ENCODE data around the gene CSTF1.

Gene CSTF1

DNA sequence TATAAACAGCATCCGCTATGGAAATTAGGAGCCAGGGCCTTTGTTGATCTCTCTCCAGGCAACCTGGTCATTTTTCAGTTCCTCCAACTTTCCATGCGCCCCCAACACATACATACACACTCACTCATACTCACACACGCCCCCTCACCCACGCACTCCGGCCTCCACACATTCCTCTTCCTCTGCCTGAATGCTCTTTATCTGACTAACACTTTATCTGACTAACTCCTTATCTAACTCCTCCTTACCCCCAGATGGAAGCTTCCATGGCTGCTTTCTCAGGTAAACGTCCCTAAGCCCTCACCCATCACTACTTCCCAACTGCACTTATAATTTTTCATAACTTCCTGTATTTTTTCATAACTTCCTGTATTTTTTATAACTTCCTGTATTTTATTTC is 37.1 kb downstream of the CSTF1 start:
- peak; percentile 90 for DNase-seq (ENCODE audit: low read depth)

DNA sequence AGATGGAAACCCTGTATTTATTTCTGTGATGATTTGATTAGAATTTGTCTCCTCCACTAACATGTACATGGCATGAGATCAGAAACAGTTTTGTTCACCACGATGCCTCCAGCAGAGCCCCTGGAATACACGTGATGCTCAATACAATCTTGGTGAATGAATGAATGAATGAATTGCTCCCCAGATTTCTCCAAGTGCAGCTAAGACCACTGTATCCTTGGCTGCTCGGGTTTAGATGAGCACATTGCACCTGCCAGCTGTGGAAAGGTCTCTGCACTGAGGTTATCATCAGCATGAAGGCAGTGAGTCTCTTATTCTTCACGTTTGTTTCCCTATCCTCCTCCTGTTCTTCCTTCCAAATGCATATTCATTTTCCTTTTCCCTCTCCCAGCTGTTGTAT is 37.5 kb downstream of the CSTF1 start:
- no peak for DNase-seq (ENCODE audit: low read depth)

DNA sequence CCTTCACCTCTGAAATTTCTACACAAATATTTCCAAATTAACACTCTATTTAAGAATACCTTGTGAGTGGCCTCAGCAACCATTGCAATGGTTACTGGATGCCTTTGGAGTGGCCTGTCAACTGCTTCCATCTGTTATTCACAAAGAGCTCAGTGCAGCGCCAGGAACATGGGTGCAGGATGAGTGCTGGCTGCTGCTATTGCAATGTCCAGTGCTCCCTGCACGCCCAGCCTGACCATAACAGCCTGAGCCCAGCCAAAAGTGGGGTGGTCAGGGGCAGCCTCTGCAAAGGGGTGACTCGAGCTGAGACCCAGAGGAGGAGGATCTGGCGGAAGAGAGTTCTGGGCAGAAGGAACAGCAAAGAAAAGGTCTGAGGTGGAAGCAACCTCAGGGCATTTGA is 38.0 kb downstream of the CSTF1 start:
- no peak for DNase-seq (ENCODE audit: low read depth)

DNA sequence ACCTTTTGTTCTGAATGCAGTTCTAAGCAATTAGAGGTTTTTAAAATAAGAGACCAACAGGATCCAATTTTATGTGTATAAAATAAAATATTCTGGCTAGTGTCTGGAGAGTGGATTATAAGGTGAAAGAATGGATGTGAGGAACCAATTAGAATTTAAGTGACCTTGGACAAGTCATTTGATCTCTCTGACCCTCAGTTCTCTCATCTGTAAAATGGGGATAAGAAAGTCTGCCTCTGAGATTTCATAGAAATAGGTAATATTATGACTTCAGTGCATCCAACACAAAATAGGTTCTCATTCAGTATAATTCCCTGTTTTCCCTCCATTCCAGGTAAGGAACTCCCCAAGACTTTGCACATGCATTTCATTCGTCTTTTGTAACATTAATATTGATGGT is 38.5 kb downstream of the CSTF1 start:
- DNase-seq (ENCODE audit: low read depth), result no peak

DNA sequence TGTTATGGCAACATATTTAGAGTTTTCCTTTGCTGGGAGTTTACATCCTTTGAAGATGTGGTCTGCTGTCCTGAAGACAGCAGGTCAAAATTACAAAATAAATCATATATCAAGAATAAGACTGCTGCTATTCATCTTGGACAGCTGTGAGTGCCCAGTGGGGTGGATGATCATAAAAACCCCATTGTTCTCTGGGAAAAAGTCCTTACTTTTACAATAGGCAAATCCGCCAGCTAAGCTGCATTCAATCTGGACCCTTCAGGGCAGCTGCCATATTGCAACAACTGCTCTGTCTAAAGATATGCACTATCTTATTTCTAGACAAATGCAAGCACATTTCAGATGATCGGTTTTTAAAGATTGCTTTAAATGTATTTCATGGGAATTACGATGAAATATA is 39.0 kb downstream of the CSTF1 start:
- DNase-seq (ENCODE audit: low read depth), result no peak

DNA sequence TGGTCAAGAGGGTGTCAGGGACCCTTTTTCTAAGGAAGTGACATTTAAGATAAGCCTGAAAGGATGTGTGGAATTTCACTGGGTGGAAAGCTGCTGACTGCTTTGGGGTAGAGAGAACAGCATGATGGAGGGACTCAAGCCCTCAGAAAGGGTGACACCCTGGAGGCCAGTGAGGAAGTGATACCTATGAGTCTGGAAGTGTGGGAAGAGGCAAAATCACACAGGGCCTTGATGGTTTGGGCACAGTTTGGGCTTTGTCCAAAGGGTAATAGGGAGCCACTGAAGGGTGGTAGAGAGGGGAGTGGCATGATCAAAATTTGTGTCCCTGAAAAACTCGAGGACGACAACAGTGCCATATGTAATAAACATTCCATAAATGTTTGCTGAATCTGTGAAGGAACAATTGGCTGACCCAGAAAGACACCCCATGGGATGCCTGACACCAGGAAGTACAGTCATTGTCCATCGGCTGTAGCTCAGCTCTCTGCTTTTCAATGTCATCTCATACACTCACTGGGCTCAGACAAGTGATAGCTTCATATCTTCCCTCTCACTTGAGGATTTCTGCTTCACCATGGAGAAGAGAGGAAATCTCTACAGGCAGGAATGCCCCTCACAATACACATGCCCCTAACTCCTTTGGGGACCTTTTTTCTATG is 40.9 kb downstream of the CSTF1 start:
- no peak for DNase-seq (ENCODE audit: low read depth)

DNA sequence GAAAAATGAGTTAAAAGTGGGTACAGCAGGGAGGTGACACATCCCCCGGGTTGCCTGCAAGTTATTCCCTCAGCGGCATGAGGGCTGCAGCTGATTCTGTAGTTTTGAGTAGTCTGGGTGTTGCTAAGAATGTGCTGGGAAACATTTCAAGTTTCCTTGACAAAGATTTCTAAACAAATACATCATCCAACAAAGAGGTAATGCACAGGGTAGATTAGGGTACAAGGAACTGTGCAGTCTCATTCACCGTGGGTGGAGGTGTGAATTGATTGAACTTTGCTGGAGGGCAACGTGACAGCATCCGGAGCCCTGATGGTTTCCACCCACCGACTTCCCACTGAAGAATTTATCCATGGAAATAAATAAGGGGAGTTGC is 41.4 kb downstream of the CSTF1 start:
- DNase-seq (ENCODE audit: low read depth), result peak; percentile 89

DNA sequence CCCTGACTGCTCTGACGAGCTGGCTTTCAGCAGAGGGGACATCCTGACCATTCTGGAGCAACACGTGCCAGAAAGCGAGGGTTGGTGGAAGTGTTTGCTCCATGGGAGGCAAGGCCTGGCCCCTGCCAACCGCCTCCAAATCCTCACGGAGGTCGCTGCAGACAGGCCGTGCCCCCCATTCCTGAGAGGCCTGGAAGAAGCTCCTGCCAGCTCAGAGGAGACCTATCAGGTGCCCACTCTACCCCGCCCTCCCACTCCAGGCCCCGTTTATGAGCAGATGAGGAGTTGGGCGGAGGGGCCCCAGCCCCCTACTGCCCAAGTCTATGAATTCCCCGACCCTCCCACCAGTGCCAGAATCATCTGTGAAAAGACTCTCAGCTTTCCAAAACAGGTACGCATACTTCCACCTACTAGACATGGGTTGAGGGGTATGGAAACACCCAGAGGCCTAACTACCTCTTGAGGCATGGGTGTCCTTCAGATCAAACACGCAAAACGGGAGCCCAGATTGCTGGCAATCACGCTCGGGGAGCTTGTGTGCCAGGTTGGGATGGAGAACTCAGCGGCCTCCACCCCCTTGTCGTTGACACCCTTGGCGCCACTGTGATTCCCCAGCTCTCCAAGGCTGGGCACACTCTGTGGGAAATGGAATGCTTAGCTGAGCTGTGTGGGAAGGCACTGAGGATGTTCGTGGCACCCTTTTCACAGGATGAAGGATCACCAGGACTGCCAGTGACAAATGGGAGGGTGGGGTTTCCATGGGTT is 44.9 kb downstream of the CSTF1 start:
- no peak for DNase-seq (ENCODE audit: low read depth)

DNA sequence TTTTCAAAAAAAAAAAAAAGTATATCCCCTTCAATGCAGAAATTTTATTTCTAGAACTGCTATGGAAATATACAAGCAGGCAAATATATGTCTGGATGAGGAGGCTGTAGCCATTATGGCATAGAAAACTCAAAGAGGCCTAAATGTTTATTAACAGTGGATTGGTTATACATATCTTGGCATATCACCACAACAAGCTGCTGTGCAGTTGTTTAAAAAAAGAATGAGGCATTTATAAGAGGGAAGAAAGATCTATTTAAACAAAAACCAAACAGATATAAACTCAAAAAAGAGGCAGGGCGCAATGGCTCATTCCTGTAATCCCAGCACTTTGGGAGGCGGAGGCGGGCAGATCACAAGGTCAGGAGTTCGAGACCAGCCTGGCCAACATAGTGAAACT is 45.8 kb downstream of the CSTF1 start:
- DNase-seq (ENCODE audit: low read depth), result no peak

DNA sequence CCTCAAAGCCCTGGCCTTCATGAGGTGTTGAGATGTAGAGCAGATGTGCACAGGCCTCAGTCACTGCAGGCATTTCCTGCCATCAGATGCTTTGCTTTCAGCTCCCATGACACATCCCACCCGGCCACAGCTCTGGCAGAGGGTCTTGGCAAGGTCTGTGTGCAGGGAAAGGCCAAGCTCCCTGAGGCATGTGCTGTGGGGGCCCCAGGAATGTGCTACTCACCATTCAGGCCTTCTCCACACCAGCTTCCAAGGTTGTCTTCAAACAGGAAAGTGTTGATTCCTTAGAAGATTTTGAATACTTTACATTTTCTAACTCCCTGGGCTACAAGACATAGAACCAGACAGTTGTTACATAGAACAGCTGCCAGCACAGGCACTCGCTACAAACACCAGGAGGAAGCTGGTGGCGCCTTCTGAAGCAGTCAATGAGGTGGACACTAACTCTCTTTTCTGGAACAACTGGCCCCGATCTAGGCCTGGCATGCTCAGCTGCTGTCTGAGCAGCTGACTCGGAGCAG is 47.4 kb downstream of the CSTF1 start:
- peak; percentile 99 for DNase-seq (ENCODE audit: low read depth)

DNA sequence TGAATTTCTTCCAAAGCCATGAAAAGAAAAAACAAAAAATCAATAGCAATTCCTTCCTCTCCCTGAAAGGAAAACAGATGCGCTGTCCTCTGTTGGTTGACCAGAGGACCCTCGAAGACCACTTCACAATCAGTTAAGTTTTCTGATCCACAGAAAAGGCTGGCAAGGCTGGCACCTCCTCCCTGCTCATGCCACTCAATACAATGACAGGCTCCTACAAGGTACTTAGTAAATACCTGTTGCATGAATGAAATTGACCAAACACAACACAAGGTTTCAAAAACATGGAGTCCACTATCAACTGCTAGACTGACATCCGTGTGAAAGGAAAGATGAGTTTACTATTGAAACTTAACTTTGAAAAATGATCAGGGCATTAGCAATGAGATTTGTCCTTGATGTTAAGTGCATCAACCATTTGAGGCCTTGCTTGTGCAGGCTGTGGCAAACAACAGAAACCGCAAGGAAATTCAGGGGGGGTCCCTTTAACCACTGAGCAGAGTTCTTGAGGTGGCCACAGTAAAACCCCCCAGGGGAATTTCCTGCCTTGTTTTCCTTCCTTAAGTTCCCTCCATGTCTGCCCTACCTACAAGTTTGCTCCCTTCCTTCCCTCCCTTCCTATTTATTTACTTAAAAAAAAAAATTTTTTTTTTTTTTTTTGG is 48.0 kb downstream of the CSTF1 start:
- peak; percentile 50 for DNase-seq (ENCODE audit: low read depth)

DNA sequence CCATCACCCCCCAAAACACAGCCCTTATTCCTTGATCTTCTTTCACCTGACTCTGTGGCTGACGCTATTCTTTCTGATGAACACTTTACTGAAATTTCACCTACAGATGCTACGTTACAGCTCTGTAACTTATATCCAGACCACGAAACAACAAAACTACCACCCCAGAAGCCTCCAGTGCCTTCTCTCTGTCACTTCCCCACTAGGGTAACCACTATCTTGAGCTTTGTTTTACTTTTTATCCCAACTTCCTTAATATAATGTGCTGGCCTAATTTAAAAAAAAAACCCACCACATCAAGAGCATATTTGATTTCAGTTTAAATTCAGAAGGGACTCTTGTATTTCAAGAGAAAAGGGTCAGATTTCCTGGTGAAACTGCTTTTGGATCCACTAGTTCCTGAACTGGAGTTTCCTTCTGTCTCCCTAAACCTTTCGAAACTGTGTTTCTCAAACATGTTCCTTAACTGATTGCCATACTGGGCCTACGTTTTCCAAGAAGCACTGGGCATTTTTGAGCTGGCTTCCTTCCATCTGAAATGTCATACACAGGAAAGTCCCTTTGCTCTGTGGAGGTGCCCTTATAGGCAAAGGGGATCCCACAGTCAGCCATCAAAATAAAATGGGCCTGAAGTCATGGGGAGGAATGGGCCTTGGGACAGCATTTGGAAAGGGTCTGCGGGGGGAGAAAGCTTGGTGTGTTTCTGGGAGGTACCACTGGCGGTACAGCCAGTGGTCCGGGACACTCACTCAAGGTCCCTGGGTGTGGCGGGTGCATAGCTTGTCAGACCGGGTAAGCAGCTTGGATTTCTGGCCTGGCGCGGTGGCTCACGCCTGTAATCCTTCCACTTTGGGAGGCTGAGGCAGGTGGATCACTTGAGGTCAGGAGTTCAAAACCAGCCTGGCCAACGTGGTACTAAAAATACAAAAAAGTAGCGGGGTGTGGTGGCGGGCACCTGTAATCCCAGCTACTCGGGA is 50.2 kb downstream of the CSTF1 start:
- no peak for DNase-seq (ENCODE audit: low read depth)

DNA sequence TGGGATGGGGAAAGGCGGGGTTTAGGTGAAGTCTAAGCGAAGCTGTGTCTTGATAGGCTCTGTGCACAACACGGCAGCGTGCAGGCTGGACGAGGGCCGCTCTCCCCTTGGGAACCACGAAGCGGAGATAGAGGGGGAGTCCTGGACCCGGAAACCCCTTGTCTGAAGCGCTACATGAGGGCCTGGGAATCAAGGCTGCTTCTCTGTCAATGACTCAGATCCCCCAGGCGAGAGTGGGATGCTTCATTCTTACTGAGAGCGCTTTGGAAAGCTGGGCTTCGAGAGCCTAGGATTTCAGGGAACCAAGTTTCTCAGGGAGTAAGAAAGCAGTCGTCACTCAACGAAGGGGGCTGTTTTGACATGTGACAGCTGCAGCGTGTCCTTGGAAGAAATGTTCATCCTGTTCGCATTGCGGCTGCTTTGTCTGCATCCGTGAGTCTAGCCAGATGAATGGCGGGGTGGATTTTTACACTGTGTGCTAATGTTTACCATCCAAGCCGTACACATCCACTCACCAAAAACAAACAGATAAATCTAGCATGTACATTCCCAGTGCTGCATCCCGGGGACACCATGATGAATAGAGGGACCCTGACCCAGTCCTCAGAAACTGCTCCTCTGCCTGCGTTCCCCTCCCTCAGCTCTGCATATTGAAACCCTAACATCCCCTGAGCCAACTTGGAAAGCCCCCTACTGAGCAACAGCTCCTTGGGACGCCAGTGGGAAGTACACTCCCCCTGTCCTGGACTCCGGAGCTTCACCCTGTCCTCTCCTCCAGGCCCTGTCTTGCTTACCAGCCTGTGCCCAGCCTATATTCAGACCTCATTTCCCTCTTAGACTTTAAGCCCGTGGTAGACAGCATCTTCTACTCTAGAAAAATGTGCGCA is 51.5 kb downstream of the CSTF1 start:
- no peak for DNase-seq (ENCODE audit: low read depth)

DNA sequence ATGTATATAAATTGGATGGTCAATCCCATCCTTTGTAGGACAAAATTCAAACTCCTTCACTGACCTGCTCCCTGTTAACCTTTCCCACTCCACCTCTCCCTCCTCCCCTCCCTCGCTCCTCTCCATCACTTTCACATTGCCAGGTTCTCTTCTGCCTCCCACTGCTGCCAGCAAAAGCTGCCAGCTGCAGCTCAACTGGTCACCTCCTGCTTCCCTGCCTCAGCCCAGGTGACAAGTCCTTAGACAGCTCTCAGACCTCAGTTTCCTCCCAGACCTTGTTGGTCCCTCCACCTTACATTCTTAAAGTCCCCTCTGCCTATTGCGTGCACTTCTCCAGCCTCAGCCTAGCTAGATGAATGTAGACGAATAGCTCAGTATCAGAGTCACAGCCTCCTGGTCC is 52.7 kb downstream of the CSTF1 start:
- DNase-seq (ENCODE audit: low read depth), result no peak

DNA sequence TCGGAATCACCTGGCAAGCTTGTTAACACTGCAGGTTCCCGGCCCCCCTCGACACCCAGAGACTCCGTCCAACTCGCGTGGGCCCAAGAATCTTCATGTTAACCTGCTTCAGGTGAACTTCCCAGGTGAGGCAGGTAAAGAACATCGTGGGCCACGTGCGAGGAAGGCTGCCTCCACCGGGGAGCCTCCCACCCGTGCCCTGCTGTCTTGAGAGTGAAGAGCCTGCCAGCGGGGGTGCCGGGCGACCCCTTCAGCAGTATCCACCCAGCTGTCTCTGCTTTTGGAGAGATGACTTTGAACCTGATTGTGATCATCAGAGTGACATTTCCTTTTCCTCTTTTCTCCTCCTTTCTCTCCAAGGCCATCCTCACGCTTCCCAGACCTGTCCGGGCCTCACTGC is 53.1 kb downstream of the CSTF1 start:
- no peak for DNase-seq (ENCODE audit: low read depth)

DNA sequence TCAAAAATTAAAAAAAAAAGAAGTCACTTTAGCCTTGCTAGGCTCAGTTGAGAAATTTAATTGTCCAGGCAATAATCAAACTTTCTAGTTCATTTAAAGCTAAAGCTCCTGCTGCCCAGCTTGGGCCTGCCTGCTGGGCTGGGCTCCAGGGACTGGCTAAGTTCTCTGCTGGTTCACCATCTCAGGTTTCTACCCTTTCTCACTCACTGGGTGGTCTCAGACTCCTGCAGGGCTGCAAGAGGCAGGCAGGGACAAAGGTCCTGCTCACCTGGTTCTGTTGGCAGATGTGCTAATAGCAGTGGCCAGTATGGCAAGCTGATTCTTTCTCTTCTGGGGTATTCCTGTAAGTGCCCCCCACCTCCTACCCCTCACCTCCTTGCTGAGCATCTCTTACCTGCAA is 54.8 kb downstream of the CSTF1 start:
- DNase-seq (ENCODE audit: low read depth), result no peak

DNA sequence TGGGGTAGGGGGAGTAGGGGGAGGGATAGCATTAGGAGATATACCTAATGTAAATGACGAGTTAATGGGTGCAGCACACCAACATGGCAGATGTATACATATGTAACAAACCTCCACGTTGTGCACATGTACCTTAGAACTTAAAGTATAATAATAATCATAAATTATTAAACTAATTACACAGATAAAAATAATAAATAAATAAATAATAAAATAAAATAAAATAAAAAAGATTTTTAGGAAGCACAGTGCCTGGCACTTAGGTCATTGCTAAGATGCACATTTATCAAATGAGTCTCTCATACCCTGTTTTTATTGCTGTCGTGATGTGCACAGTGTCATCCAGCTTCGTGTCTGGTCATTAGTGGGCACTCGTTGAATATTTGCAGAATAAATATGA is 57.0 kb downstream of the CSTF1 start:
- DNase-seq (ENCODE audit: low read depth), result no peak

DNA sequence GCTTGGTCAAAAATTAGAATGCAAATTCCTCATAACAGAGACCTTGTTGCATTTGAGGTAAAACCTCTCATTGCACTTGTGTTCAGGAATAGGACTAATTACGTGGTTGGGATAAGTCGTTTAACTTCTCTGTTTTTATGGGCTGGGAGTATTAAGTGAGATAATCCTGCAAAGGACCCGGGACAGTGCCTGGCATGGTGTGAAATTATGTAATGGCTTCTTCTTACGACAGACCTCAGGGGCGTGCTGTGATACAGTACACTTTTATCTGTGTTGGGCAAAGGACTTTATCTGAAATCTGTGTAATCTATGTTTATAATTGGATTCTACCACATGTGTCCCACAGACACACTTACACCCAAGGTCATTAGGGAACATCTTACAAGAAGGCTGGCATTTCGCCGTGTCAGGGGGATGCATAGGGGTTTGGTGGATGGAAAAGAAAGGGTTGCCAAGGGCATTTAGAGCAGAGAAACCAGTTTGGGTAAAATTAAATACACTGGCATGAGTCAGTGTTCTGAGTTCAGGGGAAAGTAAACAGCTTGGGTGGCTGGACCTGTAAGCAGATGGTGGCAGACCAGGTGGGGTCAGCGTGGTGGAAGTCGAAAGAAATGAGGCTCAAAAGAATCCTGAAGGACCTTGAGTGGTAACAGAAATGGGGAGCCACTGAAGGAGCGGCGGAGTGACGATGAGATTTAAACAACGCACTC is 58.8 kb downstream of the CSTF1 start:
- DNase-seq (ENCODE audit: low read depth), result no peak

DNA sequence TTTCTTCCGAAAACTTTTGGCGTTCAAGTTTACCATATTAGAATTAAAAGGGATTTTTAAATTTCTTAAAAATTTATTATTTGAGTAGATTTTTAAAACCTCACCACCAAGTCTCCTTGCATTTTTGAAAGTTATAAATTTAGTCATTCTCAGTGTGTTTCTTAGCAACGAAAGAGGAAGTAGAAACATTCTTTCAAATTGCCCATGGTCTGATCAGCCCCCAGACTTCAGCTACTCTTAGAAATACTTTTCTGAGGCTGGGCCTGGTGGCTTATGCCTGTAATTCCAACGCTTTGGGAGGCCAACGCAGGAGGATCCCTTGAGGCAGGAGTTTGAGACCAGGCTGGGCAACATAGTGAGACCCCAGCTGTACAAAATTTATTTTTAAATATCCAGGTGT is 60.9 kb downstream of the CSTF1 start:
- DNase-seq (ENCODE audit: low read depth), result no peak

DNA sequence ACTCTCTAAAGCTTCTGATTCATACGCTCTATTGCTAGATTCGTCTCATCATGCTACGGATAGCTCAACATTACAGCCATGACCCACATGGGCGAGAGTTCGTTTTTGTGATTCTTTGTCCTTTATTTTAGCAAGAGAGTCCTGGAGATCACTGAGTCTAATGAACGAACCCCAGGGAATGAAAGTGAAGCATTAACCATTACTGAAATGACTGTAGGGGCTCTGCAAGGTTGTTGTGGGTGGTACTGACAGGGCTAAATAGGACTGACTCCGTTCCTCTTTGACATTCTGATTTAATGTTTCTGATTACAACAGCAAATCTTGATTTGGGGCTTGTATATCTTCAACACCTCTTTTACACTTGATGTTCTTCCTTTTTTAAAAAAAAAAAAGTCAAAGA is 62.3 kb downstream of the CSTF1 start:
- DNase-seq (ENCODE audit: low read depth), result no peak
